GM12878 (cell line): Measurements from ENCODE around the gene ZNF385C. TPM values are rescaled to one million over a fixed set of nuclear protein-coding genes. Genes with fewer than 3 reads are reported as not detected.
"Not testable (repeated sequence)": the region's sequence is repeated elsewhere in the genome, so short reads cannot be mapped to it uniquely, and the experiment has no call there.

Source experiments
- ATAC-seq: fragments of 200-7000 bp; cut with Tn5 transposase; 3 replicates; pipeline ENCODE4 v1.9.1; 2020; ENCODE audit warnings: mild to moderate bottlenecking, moderate library complexity
- BruUV-seq: library from RNA; stranded (reverse); fragments of 400-500 nt; replicated peaks from 2 replicates; lab custom pipeline; 2021; lab: Mats Ljungman, UMichigan
- CTCF ChIA-PET: fragments of 300-600 bp; sonication (Branson Sonifier 250); formaldehyde crosslinking; extraction: SDS; loops from one replicate; lab custom pipeline; 2021; ENCODE audit warnings: inconsistent platforms; lab: Yijun Ruan, JAX
- POLR2A ChIA-PET: fragments of 350-600 bp; formaldehyde crosslinking; extraction: SDS; loops from one replicate; lab custom pipeline; 2021; ENCODE audit warnings: inconsistent platforms; lab: Charles Lee
- RAD21 ChIA-PET: fragments of 300-600 bp; sonication (Branson Sonifier 250); formaldehyde crosslinking; loops from one replicate; lab custom pipeline; 2023; ENCODE audit warnings: antibody characterized with exemption; ENCODE audit not compliant: unreplicated experiment; lab: Charles Lee
- SMC1A ChIA-PET: fragments of 300-600 bp; sonication (Branson Sonifier 250); formaldehyde crosslinking; loops from one replicate; lab custom pipeline; 2023; ENCODE audit not compliant: unreplicated experiment, uncharacterized antibody; lab: Charles Lee
- DNase-seq: peaks from one replicate; pipeline ENCODE4 v3.0.0-alpha.2; 2011; ENCODE audit warnings: low read depth, low spot score
- FAIRE-seq: peaks from 3 replicates; lab custom pipeline; 2011; peaks lifted over from hg19 to GRCh38; lab: Jason Lieb, UNC
- H2AFZ ChIP-seq: 2 replicates; pipeline ENCODE4 v1.6.0; 2011; ENCODE audit warnings: low read depth, low read length, control low read depth; ENCODE audit not compliant: control insufficient read depth
- H3K27ac ChIP-seq: 2 replicates; pipeline ENCODE4 v1.5.1; 2011; ENCODE audit warnings: control low read depth; ENCODE audit not compliant: control insufficient read depth, insufficient read depth
- H3K27me3 ChIP-seq, 2 experiments: replicated peaks in 1 of 2; 2 replicates each; pipeline versions ENCODE4 v1.6.0 to v1.6.1; 2011; ENCODE audit warnings: low read length in 1 of 2; ENCODE audit not compliant: control insufficient read depth in 2 of 2, insufficient read depth in 2 of 2
- H3K36me3 ChIP-seq, 2 experiments: 2 replicates each; pipeline ENCODE4 v1.5.1; 2011; ENCODE audit warnings: low read length in 1 of 2; ENCODE audit not compliant: control insufficient read depth in 2 of 2, insufficient read depth in 2 of 2
- H3K4me1 ChIP-seq: 2 replicates; pipeline ENCODE4 v1.6.1; 2011; ENCODE audit warnings: mild to moderate bottlenecking, low read length, moderate library complexity, mixed read lengths; ENCODE audit not compliant: control insufficient read depth, insufficient read depth
- H3K4me2 ChIP-seq: 2 replicates; pipeline ENCODE4 v1.6.0; 2011; ENCODE audit warnings: control low read depth; ENCODE audit not compliant: control insufficient read depth, insufficient read depth
- H3K4me3 ChIP-seq: fragments of 200-600 bp; sonication (generic); 2 replicates; pipeline ENCODE4 v1.5.1; 2016
- H3K79me2 ChIP-seq: 2 replicates; pipeline ENCODE4 v1.6.0; 2011; ENCODE audit warnings: low read length; ENCODE audit not compliant: control insufficient read depth, insufficient read depth
- H3K9ac ChIP-seq: 2 replicates; pipeline ENCODE4 v1.8.0; 2011; ENCODE audit warnings: low read length, control low read depth, mixed read lengths; ENCODE audit not compliant: control insufficient read depth, insufficient read depth
- H3K9me3 ChIP-seq: replicated peaks from 3 replicates; pipeline ENCODE4 v1.5.1; 2011; ENCODE audit warnings: mild to moderate bottlenecking, low read length; ENCODE audit not compliant: control insufficient read depth, insufficient read depth
- H4K20me1 ChIP-seq: 2 replicates; pipeline ENCODE4 v1.6.0; 2011; ENCODE audit not compliant: control insufficient read depth, insufficient read depth
- HCFC1 ChIP-seq: fragments of 150-350 bp; IDR thresholded peaks from 2 replicates; pipeline ENCODE4 v1.6.1; 2014; ENCODE audit warnings: low read length
- IKZF2 ChIP-seq, 2 experiments: fragments of 450-650 bp; IDR thresholded peaks; 2 replicates each; pipeline ENCODE4 v1.6.1; 2017; ENCODE audit warnings: mild to moderate bottlenecking in 2 of 2, moderate library complexity in 2 of 2
- LARP7 ChIP-seq: fragments of 450-650 bp; IDR thresholded peaks from 2 replicates; pipeline ENCODE4 v1.6.1; 2017; ENCODE audit warnings: mild to moderate bottlenecking
- RB1 ChIP-seq: fragments of 450-650 bp; formaldehyde crosslinking; IDR thresholded peaks from 2 replicates; pipeline ENCODE4 v1.6.1; 2017; ENCODE audit warnings: mild to moderate bottlenecking, borderline replicate concordance
- SMAD5 ChIP-seq: IDR thresholded peaks from 2 replicates; pipeline ENCODE4 v1.6.1; 2016; ENCODE audit warnings: antibody characterized with exemption, low read depth
- TAF1 ChIP-seq: IDR thresholded peaks from 2 replicates; pipeline ENCODE4 v1.6.1; 2011; ENCODE audit warnings: mild to moderate bottlenecking, low read depth, low read length, borderline replicate concordance
- YY1 ChIP-seq: IDR thresholded peaks from 2 replicates; pipeline ENCODE4 v1.6.1; 2011; ENCODE audit warnings: low read depth, mild to moderate bottlenecking, low read length
- WGBS: methylation state at CpG from one replicate; pipeline ENCODE4 v1.1.6; 2016; ENCODE audit warnings: low lambda C conversion rate; ENCODE audit not compliant: insufficient replicate concordance, insufficient coverage; ENCODE audit errors: missing lambda C conversion rate; 5-methylcytosine and 5-hydroxymethylcytosine counted together
- in situ Hi-C: fragments of 300-500 bp; cut with MboI; formaldehyde crosslinking; loops from 9 replicates; pipeline ENCODE4 v1.14.3; 2018; ENCODE audit warnings: mixed read lengths
- intact Hi-C: fragments of 100-400 bp; cut with micrococcal nuclease; formaldehyde crosslinking; loops from one replicate; pipeline ENCODE4 v1.14.2; 2022; ENCODE audit not compliant: unreplicated experiment
- polyA plus RNA-seq, 11 experiments: library from polyadenylated mRNA; depleted of rRNA in 4 of 11; unstranded in 6 of 11; stranded (reverse) in 5 of 11; fragments of >200 nt; fragmentation: Nextera tagmentation in 4 of 11; fragmentation: Illumina TruSeq in 1 of 11; extraction: Ambion mirVana in 4 of 11; extraction: Trizol in 1 of 11; gene quantifications; 1 replicate in 1 of 11; 2 replicates in 10 of 11; pipeline versions ENCODE4 v1.2.1 to v1.2.3, GENCODE V29; 2011 to 2016; ENCODE audit warnings: inconsistent platforms in 2 of 11, missing spikeins in 2 of 11, low read depth in 1 of 11
- total RNA-seq, 4 experiments: library from RNA; depleted of rRNA in 3 of 4; stranded (reverse); fragments of >200 nt in 3 of 4; fragmentation: Illumina TruSeq in 1 of 4; extraction: Trizol in 1 of 4; gene quantifications; 2 replicates each; pipeline versions ENCODE4 v1.2.1 to v1.2.3, GENCODE V29; 2013 to 2021

ZNF385C gene
- total and polyA plus RNA-seq, 10 of the 15 experiments (the other 5 are each of a cell fraction or from before 2014, with no cell fraction given), result 0.06 to 0.20 (median 0.07) TPM; not detected in 5

DNA sequence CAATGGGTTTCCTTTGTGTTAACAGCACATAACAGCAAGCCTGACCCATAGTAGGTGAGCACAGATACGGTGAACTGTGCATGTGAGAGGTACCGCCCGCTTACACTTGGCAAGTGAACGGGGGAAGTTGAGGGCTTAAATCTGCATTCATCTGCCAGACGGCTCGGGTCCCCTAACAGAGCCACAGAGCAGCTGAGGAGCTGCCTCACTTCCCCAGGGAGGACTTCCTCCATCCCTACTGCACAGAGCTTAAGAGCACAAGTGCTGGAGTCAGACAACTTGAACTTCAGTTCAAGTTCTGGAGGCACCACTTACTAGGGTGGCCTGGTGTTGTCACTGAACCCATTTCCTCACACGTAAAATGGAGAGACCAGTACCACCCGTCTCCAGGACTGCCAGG lies 43.1 kb upstream of the ZNF385C start:
- FAIRE-seq, result no peak
- ChIA-PET SMC1A (no interaction called here), RAD21 (no interaction called here), CTCF (interaction anchor here (0.5 to 1.0 kb wide), 2 partner anchors 36 to 39 kb away, joined by 3 to 5 read pairs; no protein-coding TSS in a partner anchor), POLR2A (interaction anchor here (0.6 kb wide), 2 partner anchors 161 to 211 kb away, joined by 3 read pairs; no protein-coding TSS in a partner anchor)
- Histone ChIP-seq H3K4me3 (no peak overlapping the region), H3K4me1 (no peaks in the 10 kb centered on the region; the same call in none of the 2 replicates), H2AFZ (no peak overlapping the region), H3K27me3 (no peaks in the 10 kb centered on the region), H3K36me3 (peaks cover 2 to 8% of the 10 kb centered on the region in 2 experiments; a peak in 3 of 4 replicates), H3K27ac (no peak overlapping the region), H4K20me1 (peaks cover 6% of the 10 kb centered on the region; the same call in 1 of the 2 replicates), H3K9ac (no peak overlapping the region), H3K79me2 (peaks cover 35% of the 10 kb centered on the region), H3K4me2 (no peak overlapping the region), H3K9me3 (no peaks in the 10 kb centered on the region)
- intact Hi-C loops, result no loop called here
- TF ChIP-seq RB1 (no peak), YY1 (no peak), HCFC1 (no peak), SMAD5 (no peak), TAF1 (no peak), LARP7 (no peak), IKZF2 (IDR thresholded peaks at IDR 0.05) (no peak)
- 80% methylated on average over 8 of the region's 8 CpGs for WGBS
- ATAC-seq, result no peak
- no peak for DNase-seq
- BruUV-seq, result no TSS peak
- in situ Hi-C loops, result no loop called here

DNA sequence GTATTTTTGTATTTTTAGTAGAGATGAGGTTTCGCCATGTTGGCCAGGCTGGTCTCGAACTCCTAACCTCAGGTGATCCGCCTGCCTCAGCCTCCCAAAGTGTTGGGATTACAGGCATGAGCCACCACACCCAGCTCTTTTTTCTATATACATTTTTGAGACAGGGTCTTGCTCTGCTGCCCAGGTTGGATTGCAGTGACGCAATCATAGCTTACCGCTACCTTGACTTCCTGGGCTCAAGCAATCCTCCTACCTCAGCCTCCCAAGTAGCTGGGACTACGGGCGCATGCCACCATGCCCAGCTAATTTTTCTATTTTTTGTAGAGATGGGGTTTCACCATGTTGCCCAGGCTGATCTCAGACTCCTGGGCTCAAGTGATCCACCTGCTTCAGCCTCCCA lies 42.4 kb upstream of the ZNF385C start:
- H3K9ac ChIP-seq, in situ Hi-C loops, FAIRE-seq, H3K4me2 ChIP-seq, H3K27me3 ChIP-seq, BruUV-seq, H3K27ac ChIP-seq, H3K9me3 ChIP-seq, POLR2A ChIA-PET, H2AFZ ChIP-seq, DNase-seq, SMC1A ChIA-PET, H3K4me1 ChIP-seq, intact Hi-C loops, H3K4me3 ChIP-seq, ATAC-seq: not testable (repeated sequence)
- ChIA-PET RAD21 (interaction anchor here (0.9 kb wide), 1 partner anchor 41 kb away, joined by 4 read pairs; the partner anchor contains the start of gene KCNH4), CTCF (interaction anchor here (1.0 kb wide), 1 partner anchor 40 kb away, joined by 3 read pairs; no protein-coding TSS in a partner anchor)
- peaks cover 8 to 11% of the 10 kb centered on the region in 2 experiments; a peak in 3 of 4 replicates for H3K36me3 ChIP-seq
- H3K79me2 ChIP-seq, result peaks cover 41% of the 10 kb centered on the region
- peaks cover 10% of the 10 kb centered on the region; the same call in 1 of the 2 replicates for H4K20me1 ChIP-seq
- WGBS, result 94% methylated on average over 7 of the region's 7 CpGs
